Ishikawa (cell line): ENCODE results near the gene CBX5.

Experiments
- CEBPB ChIP-seq: IDR thresholded peaks from 2 replicates; pipeline ENCODE4 v1.6.1; 2012
- CREB1 ChIP-seq: IDR thresholded peaks from 2 replicates; pipeline ENCODE4 v1.6.1; 2012; ENCODE audit warnings: low read depth
- EGR1 ChIP-seq: IDR thresholded peaks from 2 replicates; pipeline ENCODE4 v1.6.1; 2012
- EP300 ChIP-seq: IDR thresholded peaks from 2 replicates; pipeline ENCODE4 v1.6.1; 2012; ENCODE audit warnings: borderline replicate concordance
- FOXM1 ChIP-seq: IDR thresholded peaks from 2 replicates; pipeline ENCODE4 v1.6.1; 2012; ENCODE audit warnings: low read depth, borderline replicate concordance
- MAX ChIP-seq: IDR thresholded peaks from 2 replicates; pipeline ENCODE4 v1.6.1; 2012
- NFIC ChIP-seq: IDR thresholded peaks from 2 replicates; pipeline ENCODE4 v1.6.1; 2012
- RAD21 ChIP-seq: IDR thresholded peaks from 2 replicates; pipeline ENCODE4 v1.6.1; 2012; ENCODE audit warnings: low read depth
- REST ChIP-seq: IDR thresholded peaks from 2 replicates; pipeline ENCODE4 v1.6.1; 2012; ENCODE audit warnings: low read depth, mild to moderate bottlenecking
- TAF1 ChIP-seq: IDR thresholded peaks from 2 replicates; pipeline ENCODE4 v1.6.1; 2012; ENCODE audit warnings: low read depth, mild to moderate bottlenecking
- TCF12 ChIP-seq: IDR thresholded peaks from 2 replicates; pipeline ENCODE4 v1.6.1; 2012; ENCODE audit warnings: low read depth
- TEAD4 ChIP-seq: IDR thresholded peaks from 2 replicates; pipeline ENCODE4 v1.6.1; 2012
- USF1 ChIP-seq: IDR thresholded peaks from 2 replicates; pipeline ENCODE4 v1.6.1; 2012
- YY1 ChIP-seq: IDR thresholded peaks from 2 replicates; pipeline ENCODE4 v1.6.1; 2012; ENCODE audit warnings: low read depth
- ZBTB7A ChIP-seq: IDR thresholded peaks from 2 replicates; pipeline ENCODE4 v1.6.1; 2012; ENCODE audit warnings: low read depth

Gene CBX5

GRCh38 chr12:54191550-54192022, 88.3 kb downstream of the CBX5 start:
- TF ChIP-seq EP300 (no peak), TAF1 (no peak), EGR1 (no peak), REST (no peak), RAD21 (peak; percentile 95), YY1 (0 out of 2 replicates have a peak, but pooled peaks have one; percentile 9), TCF12 (peak; percentile 62), FOXM1 (no peak), ZBTB7A (no peak), CEBPB (no peak), NFIC (no peak), MAX (peak; percentile 29; the same call in 1 of the 2 replicates), TEAD4 (no peak), CREB1 (no peak)

DNA sequence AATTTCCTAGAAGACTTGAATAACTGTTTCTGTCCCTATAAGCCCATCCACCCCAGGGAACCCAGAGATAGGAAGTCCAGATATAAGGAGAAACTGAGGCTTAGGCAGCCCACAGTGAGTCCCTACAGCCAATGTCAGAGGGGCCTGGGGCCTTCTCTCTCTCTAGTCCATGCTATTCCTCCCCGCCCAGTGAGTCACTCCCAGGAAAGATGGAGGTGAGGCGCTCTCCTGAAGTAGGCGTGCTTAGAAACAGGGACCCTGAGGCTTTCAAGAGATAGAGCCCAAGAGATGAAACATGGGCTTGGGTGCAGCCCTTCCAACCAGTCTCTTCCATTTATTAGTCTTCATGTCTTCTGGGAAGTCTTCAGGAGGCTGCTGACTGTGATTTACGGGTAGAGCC, 88.8 kb downstream of the CBX5 start:
- TF ChIP-seq ZBTB7A, result no peak
- no peak for TF ChIP-seq YY1
- no peak for TF ChIP-seq USF1
- TF ChIP-seq FOXM1, result no peak
- TF ChIP-seq TCF12, result no peak
- TF ChIP-seq CREB1, result no peak
- no peak for TF ChIP-seq CEBPB
- no peak for TF ChIP-seq REST

GRCh38 chr12:54189198-54189539, 90.8 kb downstream of the CBX5 start:
- TF ChIP-seq TEAD4 (no peak), ZBTB7A (no peak), REST (no peak), TCF12 (no peak), RAD21 (no peak), CEBPB (no peak), NFIC (no peak), EGR1 (no peak), EP300 (no peak), MAX (no peak), CREB1 (no peak), TAF1 (no peak), FOXM1 (no peak), YY1 (no peak)

- TF ChIP-seq REST, result no peak
- TF ChIP-seq EP300, result no peak
- no peak for TF ChIP-seq USF1
- TF ChIP-seq ZBTB7A, result no peak
- TF ChIP-seq TAF1, result no peak
- TF ChIP-seq TEAD4, result no peak
- TF ChIP-seq TCF12, result no peak
- no peak for TF ChIP-seq EGR1
- TF ChIP-seq CEBPB, result no peak
- TF ChIP-seq MAX, result no peak
Measured at GRCh38 chr12:54187075-54187474, 92.8 kb downstream of the CBX5 start.
